ENCODE data around the gene CXCR3.
"Not testable (repeated sequence)": the region's sequence is repeated elsewhere in the genome, so short reads cannot be mapped to it uniquely, and the experiment has no call there.

The CXCR3 gene

GRCh38 chrX:71636438-71637252 lies 18.3 kb upstream of the CXCR3 start:
- no peak for DNase-seq

- no peak for DNase-seq
These were observed 16.1 kb upstream of the CXCR3 start for GRCh38 chrX:71634366-71634765.

GRCh38 chrX:71632923-71633657 lies 14.8 kb upstream of the CXCR3 start:
- no peak for DNase-seq

GRCh38 chrX:71629467-71629866 lies 11.2 kb upstream of the CXCR3 start:
- DNase-seq = no peak

- DNase-seq = no peak
These were observed 9.5 kb upstream of the CXCR3 start for GRCh38 chrX:71627588-71628404.

- DNase-seq = no peak
These were observed 8.3 kb upstream of the CXCR3 start for GRCh38 chrX:71626576-71626975.

GRCh38 chrX:71625471-71625870 lies 7.2 kb upstream of the CXCR3 start:
- DNase-seq = no peak

GRCh38 chrX:71623714-71624113 lies 5.4 kb upstream of the CXCR3 start:
- DNase-seq = no peak

GRCh38 chrX:71622576-71623450 lies 4.5 kb upstream of the CXCR3 start:
- no peak for DNase-seq

- DNase-seq = no peak
These were observed 3.8 kb upstream of the CXCR3 start for GRCh38 chrX:71622032-71622575.

GRCh38 chrX:71621603-71622002 lies 3.3 kb upstream of the CXCR3 start:
- DNase-seq = no peak

- DNase-seq = no peak
These were observed 1.7 kb upstream of the CXCR3 start for GRCh38 chrX:71619986-71620385.

- DNase-seq = no peak
These were observed 882 bp upstream of the CXCR3 start for GRCh38 chrX:71619193-71619592.

- no peak for DNase-seq
These were observed 476 bp upstream of the CXCR3 start for GRCh38 chrX:71618787-71619186.

GRCh38 chrX:71617742-71618141 lies 569 bp downstream of the CXCR3 start:
- no peak for DNase-seq

- DNase-seq = no peak
These were observed 1.4 kb downstream of the CXCR3 start for GRCh38 chrX:71616672-71617529.

- DNase-seq = no peak
These were observed 2.4 kb downstream of the CXCR3 start for GRCh38 chrX:71615954-71616353.

GRCh38 chrX:71615056-71615455 lies 3.3 kb downstream of the CXCR3 start:
- DNase-seq = no peak

- no peak for DNase-seq
These were observed 6.1 kb downstream of the CXCR3 start for GRCh38 chrX:71612256-71612655.

GRCh38 chrX:71611736-71612135 lies 6.6 kb downstream of the CXCR3 start:
- DNase-seq = not testable (repeated sequence)

GRCh38 chrX:71609095-71609750 lies 9.1 kb downstream of the CXCR3 start:
- no peak for DNase-seq

Measured in amniotic stem cell (primary cell).